ENCODE data around the gene SBK2.

DNA sequence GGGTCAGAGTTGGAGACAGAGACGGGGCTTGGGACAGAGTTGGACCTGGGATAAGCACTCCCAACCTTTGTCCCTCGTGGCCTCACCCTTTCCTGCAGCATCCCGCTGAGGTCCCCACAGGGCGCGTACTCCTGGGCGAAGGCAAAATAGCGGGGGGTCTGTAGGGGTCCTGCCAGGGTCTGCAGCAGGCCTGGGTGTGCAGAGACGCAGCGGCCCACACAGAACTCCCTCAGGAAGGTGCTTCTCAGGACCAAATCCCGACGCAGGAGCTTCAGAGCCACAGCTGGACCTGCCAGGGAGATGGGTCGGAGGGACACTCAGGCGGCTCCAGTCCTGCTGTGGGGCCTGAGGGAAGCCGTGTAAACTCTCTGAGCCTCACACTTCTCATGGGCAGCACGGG lies 7.1 kb upstream of the SBK2 start:
- TF ChIP-seq, protein P1, sequence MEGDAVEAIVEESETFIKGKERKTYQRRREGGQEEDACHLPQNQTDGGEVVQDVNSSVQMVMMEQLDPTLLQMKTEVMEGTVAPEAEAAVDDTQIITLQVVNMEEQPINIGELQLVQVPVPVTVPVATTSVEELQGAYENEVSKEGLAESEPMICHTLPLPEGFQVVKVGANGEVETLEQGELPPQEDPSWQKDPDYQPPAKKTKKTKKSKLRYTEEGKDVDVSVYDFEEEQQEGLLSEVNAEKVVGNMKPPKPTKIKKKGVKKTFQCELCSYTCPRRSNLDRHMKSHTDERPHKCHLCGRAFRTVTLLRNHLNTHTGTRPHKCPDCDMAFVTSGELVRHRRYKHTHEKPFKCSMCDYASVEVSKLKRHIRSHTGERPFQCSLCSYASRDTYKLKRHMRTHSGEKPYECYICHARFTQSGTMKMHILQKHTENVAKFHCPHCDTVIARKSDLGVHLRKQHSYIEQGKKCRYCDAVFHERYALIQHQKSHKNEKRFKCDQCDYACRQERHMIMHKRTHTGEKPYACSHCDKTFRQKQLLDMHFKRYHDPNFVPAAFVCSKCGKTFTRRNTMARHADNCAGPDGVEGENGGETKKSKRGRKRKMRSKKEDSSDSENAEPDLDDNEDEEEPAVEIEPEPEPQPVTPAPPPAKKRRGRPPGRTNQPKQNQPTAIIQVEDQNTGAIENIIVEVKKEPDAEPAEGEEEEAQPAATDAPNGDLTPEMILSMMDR (IDR thresholded peaks at IDR 0.05; ENCODE audit: insufficient read depth, low read depth, low read length), result no peak
- no peak for TF ChIP-seq EZH2 (IDR thresholded peaks at IDR 0.05; ENCODE audit: insufficient read depth, low read length)
